Measurements from ENCODE around the gene GRIK4.
"Not testable (repeated sequence)": the region's sequence is repeated elsewhere in the genome, so short reads cannot be mapped to it uniquely, and the experiment has no call there.

Gene GRIK4

DNA sequence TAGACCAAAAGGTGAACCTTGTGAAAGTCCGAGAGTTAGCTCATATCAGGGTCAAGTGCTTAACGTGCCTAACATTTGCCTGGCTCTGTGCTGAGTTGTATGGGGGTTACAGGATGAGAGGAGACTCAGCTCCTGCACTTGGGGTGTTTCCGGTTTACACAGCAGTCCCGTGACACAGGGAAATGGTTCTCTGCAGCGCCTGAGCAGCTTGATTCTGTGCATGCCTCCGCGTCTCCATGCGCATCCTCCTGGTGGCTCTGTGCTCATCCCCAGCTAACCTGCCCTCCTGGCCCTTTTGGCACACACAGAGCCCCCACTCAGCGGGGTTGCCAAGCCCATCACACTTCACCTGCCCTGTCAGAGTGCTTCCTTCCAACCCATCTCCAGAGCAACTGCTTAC lies 274.0 kb downstream of the GRIK4 start:
- Histone ChIP-seq H3K4me1 (ENCODE audit: control insufficient read depth, insufficient read depth, low read length, poor library complexity, severe bottlenecking) (no peaks in the 10 kb centered on the region), H3K27ac (ENCODE audit: low read depth, low read length, severe bottlenecking) (no peak overlapping the region), H3K9me3 (ENCODE audit: control insufficient read depth, low read length) (no peaks in the 10 kb centered on the region), H3K36me3 (ENCODE audit: control insufficient read depth, insufficient read depth, low read length) (no peaks in the 10 kb centered on the region), H3K4me3 (ENCODE audit: extremely low read depth, insufficient read depth, low read length, poor library complexity, severe bottlenecking) (no peak overlapping the region)
- WGBS, 2 experiments (ENCODE audit: insufficient coverage in 2 of 2), result 93 to 96% methylated on average over 5 to 9 of the region's 9 CpGs

DNA sequence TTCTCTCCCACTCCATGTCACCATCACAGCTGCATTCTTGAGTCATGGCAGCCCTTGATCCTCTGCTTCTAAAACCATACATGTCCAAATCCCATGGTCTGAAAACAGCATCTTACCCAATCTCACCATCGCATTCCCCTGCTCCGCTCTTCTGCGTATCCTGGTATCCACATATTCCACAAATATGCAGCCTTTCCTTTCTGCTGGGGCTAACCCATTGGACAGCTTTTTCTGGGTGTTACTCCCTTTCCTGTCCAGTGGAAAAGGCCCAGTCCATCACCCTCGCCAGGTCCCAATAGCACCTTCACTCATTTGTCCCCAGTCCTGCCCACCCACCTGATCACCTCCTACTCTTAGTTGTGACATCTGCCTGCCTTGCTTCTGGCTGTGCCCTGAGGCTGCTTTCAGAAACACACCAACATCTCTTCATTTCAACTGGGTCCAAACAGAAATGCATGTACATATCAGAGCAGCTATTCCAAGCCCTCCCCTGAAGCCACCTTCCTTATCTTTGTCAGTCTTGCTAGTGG lies 274.7 kb downstream of the GRIK4 start:
- no peaks in the 10 kb centered on the region for H3K4me1 ChIP-seq (ENCODE audit: control insufficient read depth, insufficient read depth, low read length, poor library complexity, severe bottlenecking)
- H3K27ac ChIP-seq (ENCODE audit: low read depth, low read length, severe bottlenecking), result no peak overlapping the region
- no peak overlapping the region for H3K4me3 ChIP-seq (ENCODE audit: extremely low read depth, insufficient read depth, low read length, poor library complexity, severe bottlenecking)
- 83 to 99% methylated on average over 3 to 4 of the region's 4 CpGs for WGBS, 2 experiments (ENCODE audit: insufficient coverage in 2 of 2)
- H3K36me3 ChIP-seq (ENCODE audit: control insufficient read depth, insufficient read depth, low read length), result no peaks in the 10 kb centered on the region
- H3K9me3 ChIP-seq (ENCODE audit: control insufficient read depth, low read length), result no peaks in the 10 kb centered on the region

GRCh38 chr11:120787224-120787623 lies 275.7 kb downstream of the GRIK4 start:
- not testable (repeated sequence) for H3K4me1 ChIP-seq (ENCODE audit: control insufficient read depth, insufficient read depth, low read length, poor library complexity, severe bottlenecking); H3K36me3 ChIP-seq (ENCODE audit: control insufficient read depth, insufficient read depth, low read length); H3K4me3 ChIP-seq (ENCODE audit: extremely low read depth, insufficient read depth, low read length, poor library complexity, severe bottlenecking); H3K9me3 ChIP-seq (ENCODE audit: control insufficient read depth, low read length); H3K27ac ChIP-seq (ENCODE audit: low read depth, low read length, severe bottlenecking)
- WGBS, 2 experiments (ENCODE audit: insufficient coverage in 2 of 2), result 78 to 87% methylated on average over 4 to 6 of the region's 9 CpGs

DNA sequence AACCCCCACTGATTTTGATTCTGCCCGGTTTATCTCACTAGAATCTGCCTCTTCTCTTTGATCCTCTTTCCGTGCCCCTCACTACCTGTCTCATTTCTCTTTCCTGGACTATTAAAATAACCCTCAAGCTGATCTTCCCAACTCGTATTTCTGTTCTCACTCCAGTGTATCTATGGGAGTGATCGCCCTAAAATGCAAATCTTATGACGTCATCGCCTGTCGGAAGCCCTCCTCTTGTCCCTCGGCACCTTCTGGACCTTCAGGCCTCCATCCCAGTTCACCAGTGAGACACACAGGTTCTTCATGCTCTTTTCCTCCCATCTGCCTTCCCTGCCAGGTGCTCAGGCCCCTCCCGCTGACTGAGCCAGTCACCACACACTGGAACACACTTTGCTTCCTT lies 277.8 kb downstream of the GRIK4 start:
- WGBS, 2 experiments (ENCODE audit: insufficient coverage in 2 of 2), result 88 to 92% methylated on average over 8 to 9 of the region's 9 CpGs
- H3K27ac ChIP-seq (ENCODE audit: low read depth, low read length, severe bottlenecking), result no peak overlapping the region
- no peaks in the 10 kb centered on the region for H3K36me3 ChIP-seq (ENCODE audit: control insufficient read depth, insufficient read depth, low read length)
- H3K4me1 ChIP-seq (ENCODE audit: control insufficient read depth, insufficient read depth, low read length, poor library complexity, severe bottlenecking), result no peaks in the 10 kb centered on the region
- no peak overlapping the region for H3K4me3 ChIP-seq (ENCODE audit: extremely low read depth, insufficient read depth, low read length, poor library complexity, severe bottlenecking)
- H3K9me3 ChIP-seq (ENCODE audit: control insufficient read depth, low read length), result no peaks in the 10 kb centered on the region

GRCh38 chr11:120792306-120792705 lies 280.8 kb downstream of the GRIK4 start:
- Histone ChIP-seq H3K4me3 (ENCODE audit: extremely low read depth, insufficient read depth, low read length, poor library complexity, severe bottlenecking) (no peak overlapping the region), H3K27ac (ENCODE audit: low read depth, low read length, severe bottlenecking) (no peak overlapping the region), H3K36me3 (ENCODE audit: control insufficient read depth, insufficient read depth, low read length) (no peaks in the 10 kb centered on the region), H3K9me3 (ENCODE audit: control insufficient read depth, low read length) (no peaks in the 10 kb centered on the region), H3K4me1 (ENCODE audit: control insufficient read depth, insufficient read depth, low read length, poor library complexity, severe bottlenecking) (no peaks in the 10 kb centered on the region)
- 85% methylated on average over 7 of the region's 7 CpGs for WGBS, 2 experiments (ENCODE audit: insufficient coverage in 2 of 2)

- no peak overlapping the region for H3K4me3 ChIP-seq (ENCODE audit: extremely low read depth, insufficient read depth, low read length, poor library complexity, severe bottlenecking)
- H3K4me1 ChIP-seq (ENCODE audit: control insufficient read depth, insufficient read depth, low read length, poor library complexity, severe bottlenecking), result no peaks in the 10 kb centered on the region
- no peaks in the 10 kb centered on the region for H3K9me3 ChIP-seq (ENCODE audit: control insufficient read depth, low read length)
- H3K27ac ChIP-seq (ENCODE audit: low read depth, low read length, severe bottlenecking), result no peak overlapping the region
- H3K36me3 ChIP-seq (ENCODE audit: control insufficient read depth, insufficient read depth, low read length), result no peaks in the 10 kb centered on the region
- 100% methylated on average over 4 to 5 of the region's 5 CpGs for WGBS, 2 experiments (ENCODE audit: insufficient coverage in 2 of 2)
Observed at GRCh38 chr11:120793150-120793549, 281.6 kb downstream of the GRIK4 start.

DNA sequence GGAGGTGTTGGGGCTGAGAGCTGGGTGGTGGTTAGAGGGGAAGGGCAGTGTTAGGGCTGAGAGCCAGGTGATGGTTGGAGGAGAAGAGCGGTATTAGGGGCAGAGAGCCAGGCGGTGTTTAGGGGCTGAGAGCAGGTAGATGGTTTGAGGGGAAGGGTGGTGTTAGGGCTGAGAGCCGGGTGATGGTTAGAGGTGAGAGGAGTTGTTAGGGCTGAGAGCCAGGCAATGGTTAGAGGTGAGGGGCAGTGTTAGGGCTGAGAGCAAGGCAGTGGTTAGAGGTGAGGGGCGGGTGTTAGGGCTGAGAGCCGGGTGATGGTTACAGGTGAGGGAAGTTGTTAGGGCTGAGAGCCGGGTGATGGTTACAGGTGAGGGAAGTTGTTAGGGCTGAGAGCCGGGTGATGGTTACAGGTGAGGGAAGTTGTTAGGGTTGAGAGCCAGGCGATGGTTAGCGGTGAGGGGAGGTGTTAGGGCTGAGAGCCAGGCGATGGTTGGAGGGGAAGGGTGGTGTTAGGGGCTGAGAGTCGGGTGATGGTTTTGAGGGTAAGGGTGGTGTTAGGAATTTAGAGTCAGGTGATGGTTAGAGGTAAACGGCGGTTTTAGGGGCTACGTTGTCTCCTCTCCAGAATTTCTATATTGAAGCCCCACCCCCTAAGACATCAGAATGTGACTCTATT lies 282.4 kb downstream of the GRIK4 start:
- Histone ChIP-seq H3K4me3 (ENCODE audit: extremely low read depth, insufficient read depth, low read length, poor library complexity, severe bottlenecking) (no peak overlapping the region), H3K4me1 (ENCODE audit: control insufficient read depth, insufficient read depth, low read length, poor library complexity, severe bottlenecking) (no peaks in the 10 kb centered on the region), H3K36me3 (ENCODE audit: control insufficient read depth, insufficient read depth, low read length) (no peaks in the 10 kb centered on the region), H3K27ac (ENCODE audit: low read depth, low read length, severe bottlenecking) (no peak overlapping the region), H3K9me3 (ENCODE audit: control insufficient read depth, low read length) (no peaks in the 10 kb centered on the region)
- WGBS, 2 experiments (ENCODE audit: insufficient coverage in 2 of 2), result 96 to 100% methylated on average over 6 to 10 of the region's 14 CpGs

GRCh38 chr11:120794748-120795147 lies 283.2 kb downstream of the GRIK4 start:
- no peak overlapping the region for H3K4me3 ChIP-seq (ENCODE audit: extremely low read depth, insufficient read depth, low read length, poor library complexity, severe bottlenecking)
- no peaks in the 10 kb centered on the region for H3K4me1 ChIP-seq (ENCODE audit: control insufficient read depth, insufficient read depth, low read length, poor library complexity, severe bottlenecking)
- H3K36me3 ChIP-seq (ENCODE audit: control insufficient read depth, insufficient read depth, low read length), result no peaks in the 10 kb centered on the region
- H3K27ac ChIP-seq (ENCODE audit: low read depth, low read length, severe bottlenecking), result no peak overlapping the region
- no peaks in the 10 kb centered on the region for H3K9me3 ChIP-seq (ENCODE audit: control insufficient read depth, low read length)
- WGBS, 2 experiments (ENCODE audit: insufficient coverage in 2 of 2), result 94 to 95% methylated on average over 7 to 9 of the region's 9 CpGs

DNA sequence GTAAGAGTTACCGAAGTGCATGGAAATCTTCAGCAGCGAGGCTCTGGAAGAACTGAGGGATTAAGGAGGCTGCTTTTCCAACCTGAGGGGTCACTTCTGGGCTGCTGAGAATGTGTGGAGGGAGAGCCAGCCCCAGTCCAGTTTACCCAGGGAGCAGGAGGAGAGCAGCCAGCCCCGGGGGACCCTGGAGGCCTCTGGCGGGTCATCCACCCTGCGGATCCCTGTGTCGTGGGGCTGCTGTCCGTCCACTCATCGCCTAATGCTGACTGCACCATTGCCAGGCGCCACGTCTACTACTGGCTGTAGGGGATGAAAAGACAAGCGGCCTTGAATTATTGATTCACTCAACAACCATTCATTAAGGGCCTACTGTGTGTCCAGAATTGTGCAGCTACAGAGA lies 283.6 kb downstream of the GRIK4 start:
- H3K4me3 ChIP-seq (ENCODE audit: extremely low read depth, insufficient read depth, low read length, poor library complexity, severe bottlenecking), result no peak overlapping the region
- H3K36me3 ChIP-seq (ENCODE audit: control insufficient read depth, insufficient read depth, low read length), result no peaks in the 10 kb centered on the region
- 91% methylated on average over 7 to 9 of the region's 11 CpGs for WGBS, 2 experiments (ENCODE audit: insufficient coverage in 2 of 2)
- no peaks in the 10 kb centered on the region for H3K9me3 ChIP-seq (ENCODE audit: control insufficient read depth, low read length)
- H3K4me1 ChIP-seq (ENCODE audit: control insufficient read depth, insufficient read depth, low read length, poor library complexity, severe bottlenecking), result no peaks in the 10 kb centered on the region
- H3K27ac ChIP-seq (ENCODE audit: low read depth, low read length, severe bottlenecking), result no peak overlapping the region

DNA sequence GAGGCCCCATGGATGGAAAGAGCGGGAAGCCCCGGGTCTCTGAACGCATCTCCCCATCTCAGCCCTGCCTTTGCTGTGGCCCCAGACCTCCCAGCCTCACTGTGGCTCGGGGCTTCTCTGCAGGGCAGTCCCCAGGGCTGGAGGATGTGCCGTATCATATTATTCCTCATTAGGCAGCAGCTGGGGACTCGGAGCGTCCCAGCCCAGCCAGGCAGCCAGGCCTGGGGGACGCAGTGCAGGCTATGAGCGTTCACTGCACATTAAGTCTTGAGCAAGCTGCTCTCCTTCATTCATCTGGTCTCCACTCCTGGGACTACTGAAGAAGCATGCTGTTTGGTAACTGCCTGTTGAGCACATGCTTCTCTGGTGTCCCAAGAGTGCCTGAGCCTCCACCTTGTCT lies 285.6 kb downstream of the GRIK4 start:
- Histone ChIP-seq H3K9me3 (ENCODE audit: control insufficient read depth, low read length) (no peaks in the 10 kb centered on the region), H3K4me3 (ENCODE audit: extremely low read depth, insufficient read depth, low read length, poor library complexity, severe bottlenecking) (no peak overlapping the region), H3K36me3 (ENCODE audit: control insufficient read depth, insufficient read depth, low read length) (no peaks in the 10 kb centered on the region), H3K27ac (ENCODE audit: low read depth, low read length, severe bottlenecking) (no peak overlapping the region), H3K4me1 (ENCODE audit: control insufficient read depth, insufficient read depth, low read length, poor library complexity, severe bottlenecking) (no peaks in the 10 kb centered on the region)
- 90 to 99% methylated on average over 7 to 9 of the region's 9 CpGs for WGBS, 2 experiments (ENCODE audit: insufficient coverage in 2 of 2)

GRCh38 chr11:120798854-120799253 lies 287.3 kb downstream of the GRIK4 start:
- no peaks in the 10 kb centered on the region for H3K4me1 ChIP-seq (ENCODE audit: control insufficient read depth, insufficient read depth, low read length, poor library complexity, severe bottlenecking)
- 45 to 49% methylated on average over 2 to 3 of the region's 3 CpGs for WGBS, 2 experiments (ENCODE audit: insufficient coverage in 2 of 2)
- no peak overlapping the region for H3K27ac ChIP-seq (ENCODE audit: low read depth, low read length, severe bottlenecking)
- H3K36me3 ChIP-seq (ENCODE audit: control insufficient read depth, insufficient read depth, low read length), result no peaks in the 10 kb centered on the region
- no peaks in the 10 kb centered on the region for H3K9me3 ChIP-seq (ENCODE audit: control insufficient read depth, low read length)
- no peak overlapping the region for H3K4me3 ChIP-seq (ENCODE audit: extremely low read depth, insufficient read depth, low read length, poor library complexity, severe bottlenecking)

Data from mesodermal cell (in vitro differentiated cells).